ENCODE results near the gene LRBA. TPM values are rescaled to one million over a fixed set of nuclear protein-coding genes. Genes with fewer than 3 reads are reported as not detected.

LRBA gene
- total and polyA plus RNA-seq, 4 donors = 8.2 to 69.8 (median 32.8) TPM

DNA sequence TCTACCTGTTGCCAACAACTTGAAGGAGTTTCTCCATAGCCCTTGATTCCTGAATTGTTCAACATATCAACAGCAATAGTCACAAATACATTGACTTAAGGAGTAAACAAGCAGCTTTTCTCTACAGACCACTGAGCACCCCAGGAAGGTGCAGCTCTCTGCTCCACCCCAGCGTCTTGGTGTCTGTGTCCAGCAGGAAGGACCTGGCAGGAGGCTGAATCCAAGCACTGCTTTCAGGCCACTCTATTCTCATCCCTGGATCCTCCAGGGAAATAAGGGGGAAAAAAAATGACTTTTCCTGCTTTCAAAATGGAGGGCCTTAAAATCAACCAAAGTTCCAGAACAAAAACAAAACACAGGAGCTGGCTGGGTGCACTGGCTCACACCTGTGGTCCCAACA, 593.5 kb downstream of the LRBA start:
- Histone ChIP-seq H3K9ac (ENCODE audit: low read depth in 1 of 2, low read length in 2 of 2) (no peak overlapping the region), H3K27ac (ENCODE audit: low read depth in 1 of 2, low read length in 2 of 2) (no peak overlapping the region), H3K27me3 (ENCODE audit: control insufficient read depth in 4 of 4, insufficient read depth in 4 of 4, low read length in 3 of 4) (no peaks in the 10 kb centered on the region), H3K9me3 (ENCODE audit: control insufficient read depth in 4 of 4, low read length in 3 of 4) (no peaks in the 10 kb centered on the region), H3K36me3 (ENCODE audit: control insufficient read depth in 4 of 4, insufficient read depth in 3 of 4, low read depth in 1 of 4, low read length in 3 of 4) (peaks cover 0 to 3% (median 0%) of the 10 kb centered on the region in 4 donors), H3K4me1 (ENCODE audit: control insufficient read depth in 4 of 4, insufficient read depth in 4 of 4, low read length in 3 of 4) (no peaks in the 10 kb centered on the region), H3K4me3 (ENCODE audit: low read depth in 1 of 3, low read length in 3 of 3) (no peak overlapping the region)
- no peak for DNase-seq (ENCODE audit: low spot score)
- 77% methylated on average over 1 of the region's 1 CpG for WGBS
- TF ChIP-seq YY1 (IDR thresholded peaks at IDR 0.05) (no peak), NR2F2 (IDR thresholded peaks at IDR 0.05) (no peak), TAF1 (conservative IDR thresholded peaks at IDR 0.05) (no peak), EGR1 (IDR thresholded peaks at IDR 0.05; ENCODE audit: low read depth in 2 of 2) (no peak), SP1 (IDR thresholded peaks at IDR 0.05) (no peak), ATF3 (IDR thresholded peaks at IDR 0.05) (no peak), GABPA (IDR thresholded peaks at IDR 0.05 in 1 of 2, conservative IDR thresholded peaks at IDR 0.05 in 1 of 2) (no peak), JUND (IDR thresholded peaks at IDR 0.05) (no peak), HNF4A (conservative IDR thresholded peaks at IDR 0.05) (no peak), FOXA1 (IDR thresholded peaks at IDR 0.05) (no peak), ZBTB33 (IDR thresholded peaks at IDR 0.05) (no peak)
- TF ChIP-seq, protein P1, sequence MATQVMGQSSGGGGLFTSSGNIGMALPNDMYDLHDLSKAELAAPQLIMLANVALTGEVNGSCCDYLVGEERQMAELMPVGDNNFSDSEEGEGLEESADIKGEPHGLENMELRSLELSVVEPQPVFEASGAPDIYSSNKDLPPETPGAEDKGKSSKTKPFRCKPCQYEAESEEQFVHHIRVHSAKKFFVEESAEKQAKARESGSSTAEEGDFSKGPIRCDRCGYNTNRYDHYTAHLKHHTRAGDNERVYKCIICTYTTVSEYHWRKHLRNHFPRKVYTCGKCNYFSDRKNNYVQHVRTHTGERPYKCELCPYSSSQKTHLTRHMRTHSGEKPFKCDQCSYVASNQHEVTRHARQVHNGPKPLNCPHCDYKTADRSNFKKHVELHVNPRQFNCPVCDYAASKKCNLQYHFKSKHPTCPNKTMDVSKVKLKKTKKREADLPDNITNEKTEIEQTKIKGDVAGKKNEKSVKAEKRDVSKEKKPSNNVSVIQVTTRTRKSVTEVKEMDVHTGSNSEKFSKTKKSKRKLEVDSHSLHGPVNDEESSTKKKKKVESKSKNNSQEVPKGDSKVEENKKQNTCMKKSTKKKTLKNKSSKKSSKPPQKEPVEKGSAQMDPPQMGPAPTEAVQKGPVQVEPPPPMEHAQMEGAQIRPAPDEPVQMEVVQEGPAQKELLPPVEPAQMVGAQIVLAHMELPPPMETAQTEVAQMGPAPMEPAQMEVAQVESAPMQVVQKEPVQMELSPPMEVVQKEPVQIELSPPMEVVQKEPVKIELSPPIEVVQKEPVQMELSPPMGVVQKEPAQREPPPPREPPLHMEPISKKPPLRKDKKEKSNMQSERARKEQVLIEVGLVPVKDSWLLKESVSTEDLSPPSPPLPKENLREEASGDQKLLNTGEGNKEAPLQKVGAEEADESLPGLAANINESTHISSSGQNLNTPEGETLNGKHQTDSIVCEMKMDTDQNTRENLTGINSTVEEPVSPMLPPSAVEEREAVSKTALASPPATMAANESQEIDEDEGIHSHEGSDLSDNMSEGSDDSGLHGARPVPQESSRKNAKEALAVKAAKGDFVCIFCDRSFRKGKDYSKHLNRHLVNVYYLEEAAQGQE (IDR thresholded peaks at IDR 0.05) = no peak
- TF ChIP-seq, protein P2, sequence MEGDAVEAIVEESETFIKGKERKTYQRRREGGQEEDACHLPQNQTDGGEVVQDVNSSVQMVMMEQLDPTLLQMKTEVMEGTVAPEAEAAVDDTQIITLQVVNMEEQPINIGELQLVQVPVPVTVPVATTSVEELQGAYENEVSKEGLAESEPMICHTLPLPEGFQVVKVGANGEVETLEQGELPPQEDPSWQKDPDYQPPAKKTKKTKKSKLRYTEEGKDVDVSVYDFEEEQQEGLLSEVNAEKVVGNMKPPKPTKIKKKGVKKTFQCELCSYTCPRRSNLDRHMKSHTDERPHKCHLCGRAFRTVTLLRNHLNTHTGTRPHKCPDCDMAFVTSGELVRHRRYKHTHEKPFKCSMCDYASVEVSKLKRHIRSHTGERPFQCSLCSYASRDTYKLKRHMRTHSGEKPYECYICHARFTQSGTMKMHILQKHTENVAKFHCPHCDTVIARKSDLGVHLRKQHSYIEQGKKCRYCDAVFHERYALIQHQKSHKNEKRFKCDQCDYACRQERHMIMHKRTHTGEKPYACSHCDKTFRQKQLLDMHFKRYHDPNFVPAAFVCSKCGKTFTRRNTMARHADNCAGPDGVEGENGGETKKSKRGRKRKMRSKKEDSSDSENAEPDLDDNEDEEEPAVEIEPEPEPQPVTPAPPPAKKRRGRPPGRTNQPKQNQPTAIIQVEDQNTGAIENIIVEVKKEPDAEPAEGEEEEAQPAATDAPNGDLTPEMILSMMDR (IDR thresholded peaks at IDR 0.05; ENCODE audit: low read depth, low read length, missing input control) = no peak

DNA sequence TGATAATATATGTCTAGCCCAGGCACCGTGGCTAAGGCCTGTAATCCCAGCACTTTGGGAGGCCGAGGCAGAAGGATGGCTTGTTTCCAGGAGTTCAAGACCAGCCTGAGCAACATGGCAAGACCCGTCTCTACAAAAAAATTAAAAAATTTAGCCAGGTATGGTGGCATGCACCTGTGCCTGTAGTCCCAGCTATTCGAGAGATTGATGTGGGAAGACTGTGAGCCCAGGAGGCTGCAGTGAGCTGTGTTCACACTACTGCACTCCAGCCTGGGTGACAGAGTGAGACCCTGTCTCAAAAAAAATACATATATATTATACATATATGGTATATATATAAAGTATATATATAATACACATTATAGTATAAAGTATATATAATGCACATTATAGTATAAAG, 595.1 kb downstream of the LRBA start:
- TF ChIP-seq, protein P3, sequence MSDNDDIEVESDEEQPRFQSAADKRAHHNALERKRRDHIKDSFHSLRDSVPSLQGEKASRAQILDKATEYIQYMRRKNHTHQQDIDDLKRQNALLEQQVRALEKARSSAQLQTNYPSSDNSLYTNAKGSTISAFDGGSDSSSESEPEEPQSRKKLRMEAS (IDR thresholded peaks at IDR 0.05) = no peak
- TF ChIP-seq YY1 (IDR thresholded peaks at IDR 0.05) = no peak
- TF ChIP-seq FOXA1 (IDR thresholded peaks at IDR 0.05) = no peak
- TF ChIP-seq EGR1 (IDR thresholded peaks at IDR 0.05; ENCODE audit: low read depth in 2 of 2) = no peak
- no peak for TF ChIP-seq TAF1 (conservative IDR thresholded peaks at IDR 0.05)
- no peak for TF ChIP-seq NR2F2 (IDR thresholded peaks at IDR 0.05)
- TF ChIP-seq SP1 (IDR thresholded peaks at IDR 0.05) = no peak
- TF ChIP-seq FOXA2 (IDR thresholded peaks at IDR 0.05) = no peak
- no peak for TF ChIP-seq RXRA (IDR thresholded peaks at IDR 0.05)
- TF ChIP-seq HNF4G (IDR thresholded peaks at IDR 0.05) = no peak
- no peak for TF ChIP-seq JUND (IDR thresholded peaks at IDR 0.05)
- no peak for TF ChIP-seq GABPA (IDR thresholded peaks at IDR 0.05 in 1 of 2, conservative IDR thresholded peaks at IDR 0.05 in 1 of 2)
- TF ChIP-seq, protein P2 (IDR thresholded peaks at IDR 0.05; ENCODE audit: low read depth, low read length, missing input control) = no peak
- TF ChIP-seq, protein P1 (IDR thresholded peaks at IDR 0.05) = no peak
- peaks cover 0 to 3% (median 0%) of the 10 kb centered on the region in 4 donors for H3K36me3 ChIP-seq (ENCODE audit: control insufficient read depth in 4 of 4, insufficient read depth in 3 of 4, low read depth in 1 of 4, low read length in 3 of 4)
- WGBS = 89% methylated on average over 4 of the region's 4 CpGs

More for the DNA sequence above, 595.1 kb downstream of the LRBA start:
- Histone ChIP-seq H3K9me3 (ENCODE audit: control insufficient read depth in 4 of 4, low read length in 3 of 4) (no peaks in the 10 kb centered on the region), H3K27ac (ENCODE audit: low read depth in 1 of 2, low read length in 2 of 2) (no peak overlapping the region), H3K27me3 (ENCODE audit: control insufficient read depth in 4 of 4, insufficient read depth in 4 of 4, low read length in 3 of 4) (no peaks in the 10 kb centered on the region), H3K4me1 (ENCODE audit: control insufficient read depth in 4 of 4, insufficient read depth in 4 of 4, low read length in 3 of 4) (no peaks in the 10 kb centered on the region), H3K9ac (ENCODE audit: low read depth in 1 of 2, low read length in 2 of 2) (no peak overlapping the region), H3K4me3 (ENCODE audit: low read depth in 1 of 3, low read length in 3 of 3) (no peak overlapping the region)
- DNase-seq (ENCODE audit: low spot score) = no peak

Measured in liver (tissue), 9 donors.